GM12891 (cell line): Measurements from ENCODE around the gene CATSPERZ.

Source experiments
- DNase-seq: peaks from one replicate; pipeline ENCODE4 v3.0.0; 2011; ENCODE audit warnings: low spot score; ENCODE audit not compliant: insufficient read length
- FAIRE-seq: peaks from 2 replicates; lab custom pipeline; 2011; peaks lifted over from hg19 to GRCh38; lab: Jason Lieb, UNC
- PAX5 ChIP-seq: IDR thresholded peaks from 2 replicates; pipeline ENCODE4 v1.6.1; 2011; ENCODE audit warnings: low read length, moderate library complexity, mild to moderate bottlenecking; ENCODE audit not compliant: insufficient read depth, severe bottlenecking
- POLR2A ChIP-seq: IDR thresholded peaks from 2 replicates; pipeline ENCODE4 v1.6.1; 2011; ENCODE audit warnings: low read depth, low read length, control low read depth
- POLR2AphosphoS5 ChIP-seq: IDR thresholded peaks from 2 replicates; pipeline ENCODE4 v1.6.1; 2011; ENCODE audit warnings: low read depth, low read length, control low read depth
- POU2F2 ChIP-seq: IDR thresholded peaks from 2 replicates; pipeline ENCODE4 v1.6.1; 2011; ENCODE audit warnings: low read depth, mild to moderate bottlenecking, control low read depth, low read length, moderate library complexity
- SPI1 ChIP-seq: IDR thresholded peaks from 2 replicates; pipeline ENCODE4 v1.6.1; 2011; ENCODE audit warnings: low read depth, low read length, control low read depth
- TAF1 ChIP-seq: IDR thresholded peaks from 2 replicates; pipeline ENCODE4 v1.6.1; 2011; ENCODE audit warnings: low read depth, low read length, control low read depth

CATSPERZ gene

DNA sequence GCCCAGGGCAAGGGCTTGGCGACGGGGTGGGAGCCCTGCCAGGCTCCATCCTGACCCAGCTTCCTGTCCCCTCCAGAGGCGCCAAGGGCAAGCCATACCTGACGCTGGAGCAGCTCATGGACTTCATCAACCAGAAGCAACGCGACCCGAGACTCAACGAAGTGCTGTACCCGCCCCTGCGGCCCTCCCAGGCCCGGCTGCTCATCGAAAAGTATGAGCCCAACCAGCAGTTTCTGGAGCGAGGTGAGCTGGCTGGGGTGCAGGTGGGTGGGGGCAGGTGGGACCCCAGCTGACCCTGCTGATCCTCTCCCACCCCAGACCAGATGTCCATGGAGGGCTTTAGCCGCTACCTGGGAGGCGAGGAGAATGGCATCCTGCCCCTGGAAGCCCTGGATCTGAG is 43.9 kb upstream of the CATSPERZ start:
- FAIRE-seq: no peak
- no peak for DNase-seq
- no peak for TF ChIP-seq POLR2AphosphoS5
- no peak for TF ChIP-seq SPI1
- no peak for TF ChIP-seq POLR2A
- no peak for TF ChIP-seq PAX5
- TF ChIP-seq TAF1: no peak
- no peak for TF ChIP-seq POU2F2

DNA sequence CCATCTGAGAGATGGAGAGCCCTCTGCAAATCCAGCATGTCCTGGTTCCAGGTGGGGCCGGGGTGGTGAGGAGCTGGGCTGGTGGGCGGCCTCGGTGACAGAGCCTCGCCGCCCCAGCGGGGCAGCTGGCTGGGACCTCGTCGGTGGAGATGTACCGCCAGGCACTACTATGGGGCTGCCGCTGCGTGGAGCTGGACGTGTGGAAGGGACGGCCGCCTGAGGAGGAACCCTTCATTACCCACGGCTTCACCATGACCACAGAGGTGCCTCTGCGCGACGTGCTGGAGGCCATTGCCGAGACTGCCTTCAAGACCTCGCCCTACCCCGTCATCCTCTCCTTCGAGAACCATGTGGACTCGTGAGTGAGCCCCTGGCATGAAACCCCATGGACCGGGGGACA is 41.8 kb upstream of the CATSPERZ start:
- no peak for DNase-seq

DNA sequence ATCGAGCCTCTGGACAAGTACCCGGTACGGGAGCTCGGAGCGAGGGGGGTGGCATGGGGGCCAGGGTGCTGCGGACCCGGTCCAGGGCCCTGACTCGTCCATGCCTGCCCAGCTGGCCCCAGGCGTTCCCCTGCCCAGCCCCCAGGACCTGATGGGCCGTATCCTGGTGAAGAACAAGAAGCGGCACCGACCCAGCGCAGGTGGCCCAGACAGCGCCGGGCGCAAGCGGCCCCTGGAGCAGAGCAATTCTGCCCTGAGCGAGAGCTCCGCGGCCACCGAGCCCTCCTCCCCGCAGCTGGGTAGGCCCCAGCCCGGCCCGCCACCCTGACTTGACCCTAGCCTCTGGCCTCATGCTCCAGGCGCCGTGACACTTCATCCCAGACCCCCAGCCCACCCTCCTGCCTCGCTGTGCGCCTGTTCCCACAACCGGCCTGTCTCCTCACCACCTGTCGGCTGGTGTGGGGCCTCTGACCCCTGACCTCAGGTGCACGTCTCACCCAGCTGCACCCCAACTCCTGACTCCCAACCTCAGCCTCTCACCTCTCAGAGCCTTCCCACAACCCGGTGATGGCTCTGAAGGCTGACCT is 41.1 kb upstream of the CATSPERZ start:
- no peak for TF ChIP-seq POLR2A
- TF ChIP-seq PAX5: no peak
- TF ChIP-seq TAF1: no peak
- TF ChIP-seq SPI1: no peak
- TF ChIP-seq POLR2AphosphoS5: no peak
- no peak for TF ChIP-seq POU2F2
- FAIRE-seq: no peak

More for the DNA sequence above, 41.8 kb upstream of the CATSPERZ start:
- TF ChIP-seq PAX5 (no peak), SPI1 (no peak), POU2F2 (no peak), POLR2AphosphoS5 (no peak), POLR2A (no peak), TAF1 (no peak)
- FAIRE-seq: no peak

DNA sequence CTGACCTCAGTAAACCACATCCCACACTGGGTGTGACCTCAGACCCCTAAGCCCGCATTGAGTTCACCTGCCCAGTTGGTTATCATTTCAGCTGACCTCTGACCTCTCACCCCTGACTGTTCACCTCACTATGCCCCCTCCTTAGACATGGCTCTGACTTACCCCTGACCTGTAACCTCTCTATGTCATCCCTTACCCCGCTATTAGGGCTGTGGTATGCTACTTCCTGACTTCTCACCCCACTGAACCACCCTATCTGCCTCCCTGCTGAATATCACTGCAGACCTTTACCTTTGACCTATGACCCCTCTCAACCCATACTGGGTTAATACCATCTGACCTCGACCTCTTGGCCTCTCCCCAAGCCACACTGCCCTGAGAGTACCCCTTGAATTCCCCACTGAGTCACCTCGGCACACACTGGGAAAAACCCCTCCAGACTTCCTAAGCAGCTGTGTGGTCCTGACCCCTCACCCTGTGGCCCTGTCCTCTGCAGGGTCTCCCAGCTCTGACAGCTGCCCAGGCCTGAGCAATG is 40.6 kb upstream of the CATSPERZ start:
- FAIRE-seq (no peak), DNase-seq (no peak)
- no peak for TF ChIP-seq PAX5
- TF ChIP-seq POLR2AphosphoS5: no peak
- TF ChIP-seq SPI1: no peak
- TF ChIP-seq TAF1: no peak
- no peak for TF ChIP-seq POU2F2
- no peak for TF ChIP-seq POLR2A

More for the DNA sequence above, 41.1 kb upstream of the CATSPERZ start:
- no peak for DNase-seq

DNA sequence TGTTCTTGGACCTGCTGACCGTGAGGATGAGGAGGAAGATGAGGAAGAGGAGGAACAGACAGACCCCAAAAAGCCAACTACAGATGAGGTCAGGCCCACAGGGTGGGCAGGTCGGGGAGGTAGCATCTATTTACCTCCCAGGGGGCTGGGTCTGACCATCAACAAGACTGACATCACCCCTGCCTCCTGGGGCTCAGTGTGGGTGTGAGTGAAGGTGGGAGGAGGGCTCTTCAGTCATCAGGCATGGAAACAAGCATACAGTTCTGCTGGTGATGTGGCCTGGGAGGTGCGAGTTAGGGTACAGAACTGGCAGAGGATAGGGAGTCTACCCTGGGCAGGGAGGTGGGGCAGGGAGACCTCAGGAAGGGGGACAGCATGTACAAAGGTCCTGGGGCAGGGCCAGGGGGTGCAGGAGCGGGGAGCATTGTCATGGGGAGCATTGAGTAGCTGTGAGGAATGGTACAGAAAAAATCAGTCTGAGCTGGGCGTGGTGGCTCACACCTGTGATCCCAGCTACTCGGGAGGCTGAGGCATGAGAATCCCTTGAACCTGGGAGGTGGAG is 39.9 kb upstream of the CATSPERZ start:
- no peak for TF ChIP-seq POU2F2
- TF ChIP-seq PAX5: no peak
- TF ChIP-seq POLR2AphosphoS5: no peak
- TF ChIP-seq POLR2A: no peak
- no peak for TF ChIP-seq TAF1
- TF ChIP-seq SPI1: no peak
- no peak for DNase-seq
- no peak for FAIRE-seq

DNA sequence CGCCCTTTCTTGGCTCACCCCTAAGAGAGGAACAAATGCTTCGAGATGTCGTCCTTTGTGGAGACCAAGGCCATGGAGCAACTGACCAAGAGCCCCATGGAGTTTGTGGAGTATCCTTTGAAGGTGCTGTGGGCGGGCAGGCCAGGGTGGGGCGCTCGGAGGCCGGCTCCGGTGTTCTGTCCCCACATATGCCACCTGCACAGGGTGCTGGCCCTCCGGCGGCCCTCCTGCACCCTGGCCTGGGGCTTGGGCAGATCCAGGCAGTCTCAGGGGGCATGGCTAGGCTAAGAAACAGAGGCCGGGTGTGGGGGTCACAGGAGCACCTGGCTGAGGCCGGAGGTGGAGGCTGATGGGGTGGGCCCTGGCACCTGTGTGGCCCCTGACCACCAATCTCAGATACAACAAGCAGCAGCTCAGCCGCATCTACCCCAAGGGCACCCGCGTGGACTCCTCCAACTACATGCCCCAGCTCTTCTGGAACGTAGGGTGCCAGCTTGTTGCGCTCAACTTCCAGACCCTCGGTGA is 38.5 kb upstream of the CATSPERZ start:
- FAIRE-seq: no peak
- TF ChIP-seq POLR2AphosphoS5 (no peak), POU2F2 (no peak), TAF1 (no peak), PAX5 (no peak), SPI1 (no peak), POLR2A (no peak)
- no peak for DNase-seq

DNA sequence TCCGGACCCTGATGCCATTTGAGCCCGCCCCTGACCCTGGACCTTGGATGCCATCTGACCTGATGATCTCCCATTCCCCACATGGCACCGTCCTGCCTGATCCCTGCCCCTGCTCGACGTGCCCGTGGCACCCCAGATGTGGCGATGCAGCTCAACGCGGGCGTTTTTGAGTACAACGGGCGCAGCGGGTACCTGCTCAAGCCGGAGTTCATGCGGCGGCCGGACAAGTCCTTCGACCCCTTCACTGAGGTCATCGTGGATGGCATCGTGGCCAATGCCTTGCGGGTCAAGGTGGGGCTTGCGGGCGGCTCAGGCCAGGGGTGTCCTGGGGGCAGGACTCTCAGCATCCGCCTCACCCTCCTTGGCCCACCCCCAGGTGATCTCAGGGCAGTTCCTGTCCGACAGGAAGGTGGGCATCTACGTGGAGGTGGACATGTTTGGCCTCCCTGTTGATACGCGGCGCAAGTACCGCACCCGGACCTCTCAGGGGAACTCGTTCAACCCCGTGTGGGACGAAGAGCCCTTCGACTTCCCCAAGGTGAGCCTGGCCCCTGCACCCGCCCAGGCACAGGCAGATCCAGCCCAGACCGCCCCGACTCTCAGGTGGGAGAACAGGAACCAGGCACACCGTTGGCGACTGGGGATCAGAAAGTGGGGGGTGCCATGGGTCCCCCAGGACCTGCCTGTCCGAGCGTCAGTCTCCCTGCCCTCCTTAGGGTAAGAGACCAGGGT is 37.7 kb upstream of the CATSPERZ start:
- FAIRE-seq (no peak), DNase-seq (no peak)
- TF ChIP-seq PAX5: no peak
- no peak for TF ChIP-seq POLR2A
- TF ChIP-seq SPI1: no peak
- TF ChIP-seq TAF1: no peak
- TF ChIP-seq POU2F2: no peak
- TF ChIP-seq POLR2AphosphoS5: no peak

DNA sequence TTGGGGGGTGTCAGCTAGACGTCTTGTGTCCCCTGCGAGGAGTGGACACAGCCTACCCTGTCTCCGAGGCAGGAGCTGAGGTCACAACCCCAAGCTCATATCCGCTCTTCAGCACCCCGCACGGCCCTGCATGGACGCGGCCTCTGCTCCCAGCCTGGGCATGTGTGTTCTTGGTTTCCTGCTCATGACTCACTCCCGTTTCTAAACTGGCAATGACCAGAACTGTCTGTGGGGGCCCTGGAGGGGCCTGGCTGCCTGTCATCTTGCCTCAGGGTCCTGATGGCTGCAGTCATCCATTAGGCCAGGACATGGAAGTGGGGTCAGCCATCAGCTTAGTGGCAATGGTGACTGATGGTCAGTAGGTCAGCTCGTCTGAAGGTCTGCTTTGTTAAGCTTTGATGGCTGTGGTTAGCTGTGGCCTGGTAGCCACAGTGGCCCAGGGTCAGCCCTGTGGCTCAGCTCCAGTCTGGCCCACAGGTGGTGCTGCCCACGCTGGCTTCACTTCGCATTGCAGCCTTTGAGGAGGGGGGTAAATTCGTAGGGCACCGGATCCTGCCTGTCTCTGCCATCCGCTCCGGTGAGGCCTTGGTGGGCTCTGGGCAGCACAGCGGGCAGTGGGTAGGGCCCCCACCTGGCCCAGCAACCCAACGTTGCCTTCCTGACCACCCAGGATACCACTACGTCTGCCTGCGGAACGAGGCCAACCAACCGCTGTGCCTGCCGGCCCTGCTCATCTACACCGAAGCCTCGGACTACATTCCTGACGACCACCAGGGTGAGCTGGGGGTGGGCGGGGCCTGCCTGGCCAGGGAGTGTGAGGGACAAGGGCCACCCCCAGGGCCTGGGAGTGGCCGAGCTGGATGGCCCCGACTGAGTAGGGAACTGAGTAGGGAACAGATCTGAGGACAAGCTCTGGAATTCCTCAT is 36.9 kb upstream of the CATSPERZ start:
- TF ChIP-seq TAF1 (no peak), SPI1 (no peak), POLR2AphosphoS5 (no peak), PAX5 (no peak), POLR2A (no peak), POU2F2 (no peak)
- FAIRE-seq (no peak), DNase-seq (no peak)

DNA sequence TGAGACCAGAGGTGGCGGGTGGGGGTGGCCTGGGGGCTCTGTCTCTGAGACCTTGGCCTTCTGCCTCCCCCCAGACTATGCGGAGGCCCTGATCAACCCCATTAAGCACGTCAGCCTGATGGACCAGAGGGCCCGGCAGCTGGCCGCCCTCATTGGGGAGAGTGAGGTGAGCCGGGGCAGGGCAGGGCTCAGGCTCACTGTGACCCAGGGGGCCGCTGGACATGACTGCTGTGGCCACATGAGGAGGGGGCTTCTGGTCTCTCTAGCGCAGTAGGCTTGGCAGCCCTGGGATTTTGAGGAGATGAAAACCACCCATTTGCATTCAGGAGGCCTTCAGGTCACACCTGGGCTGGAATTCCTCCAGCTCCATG is 36.2 kb upstream of the CATSPERZ start:
- TF ChIP-seq SPI1 (no peak), POU2F2 (no peak), TAF1 (no peak), POLR2A (no peak), PAX5 (no peak), POLR2AphosphoS5 (no peak)
- FAIRE-seq (no peak), DNase-seq (no peak)
